HepG2 (cell line): ENCODE results near the gene C11orf42. TPM values are rescaled to one million over a fixed set of nuclear protein-coding genes. Genes with fewer than 3 reads are reported as not detected.

Source experiments
- ATAC-seq: fragments of 200-7000 bp; cut with Tn5 transposase; 3 replicates; pipeline ENCODE4 v1.9.1; 2020; ENCODE audit warnings: mild to moderate bottlenecking, moderate library complexity
- BruUV-seq: library from RNA; stranded (reverse); fragments of 400-500 nt; replicated peaks from 2 replicates; lab custom pipeline; 2021; lab: Mats Ljungman, UMichigan
- CTCF ChIA-PET: fragments of 300-600 bp; formaldehyde crosslinking; extraction: SDS; loops from one replicate; lab custom pipeline; 2021; ENCODE audit warnings: low total read pairs, inconsistent platforms, low intra/inter-chr PET ratio; lab: Yijun Ruan, JAX
- POLR2A ChIA-PET: fragments of 350-600 bp; sonication (Branson Sonifier 250); formaldehyde crosslinking; loops from one replicate; lab custom pipeline; 2020; ENCODE audit warnings: antibody characterized with exemption, inconsistent platforms; lab: Yijun Ruan, JAX
- DNase-seq: peaks from one replicate; pipeline ENCODE4 v3.0.0-alpha.2; 2015; ENCODE audit warnings: low spot score
- FAIRE-seq: peaks from 3 replicates; lab custom pipeline; 2011; peaks lifted over from hg19 to GRCh38; lab: Jason Lieb, UNC
- H2AFZ ChIP-seq: one replicate; pipeline ENCODE4 v1.6.1; 2011; ENCODE audit warnings: low read length, inconsistent platforms
- H3K27ac ChIP-seq: fragments of 300-600 bp; 3 replicates; pipeline ENCODE4 v1.8.0; 2011; ENCODE audit warnings: mixed run types, mild to moderate bottlenecking, mixed read lengths, low read length, inconsistent platforms; ENCODE audit not compliant: insufficient read depth; ENCODE audit errors: extremely low read length
- H3K27me3 ChIP-seq, 2 experiments: fragments of 200-600 bp in 1 of 2; 2 replicates in 1 of 2; 3 replicates in 1 of 2; pipeline versions ENCODE4 v1.6.0 to v1.8.0; 2011; ENCODE audit warnings: low read length in 2 of 2, mild to moderate bottlenecking in 2 of 2, moderate library complexity in 2 of 2, inconsistent platforms in 1 of 2; ENCODE audit not compliant: insufficient read depth in 2 of 2, control insufficient read depth in 1 of 2
- H3K36me3 ChIP-seq, 2 experiments: fragments of 200-600 bp in 1 of 2; replicated peaks in 1 of 2; 2 replicates in 1 of 2; 3 replicates in 1 of 2; pipeline versions ENCODE4 v1.5.1 to v1.8.0; 2011; ENCODE audit warnings: low read length in 2 of 2, inconsistent platforms in 1 of 2; ENCODE audit not compliant: insufficient read depth in 2 of 2, control insufficient read depth in 1 of 2
- H3K4me1 ChIP-seq: 2 replicates; pipeline ENCODE4 v1.5.1; 2012; ENCODE audit warnings: low read length, inconsistent platforms; ENCODE audit not compliant: insufficient read depth
- H3K4me2 ChIP-seq: 2 replicates; pipeline ENCODE4 v1.6.0; 2011; ENCODE audit warnings: low read depth, low read length, inconsistent platforms
- H3K4me3 ChIP-seq, 3 experiments: fragments of 200-600 bp in 1 of 3; sonication (generic), shearing (Covaris generic) in 1 of 3; replicated peaks in 1 of 3; 2 replicates each; pipeline ENCODE4 v1.5.1; 2011 to 2016; ENCODE audit warnings: low read length in 3 of 3, inconsistent platforms in 2 of 3, low read depth in 2 of 3, mild to moderate bottlenecking in 2 of 3, control low read depth in 1 of 3, mixed read lengths in 1 of 3; ENCODE audit not compliant: insufficient read depth in 1 of 3
- H3K79me2 ChIP-seq: one replicate; pipeline ENCODE4 v1.6.1; 2011; ENCODE audit warnings: low read length, inconsistent platforms; ENCODE audit not compliant: insufficient read depth
- H3K9ac ChIP-seq: 2 replicates; pipeline ENCODE4 v1.6.0; 2011; ENCODE audit warnings: mild to moderate bottlenecking, low read depth, low read length, inconsistent platforms; ENCODE audit not compliant: insufficient read depth
- H3K9me3 ChIP-seq: 2 replicates; pipeline ENCODE4 v1.5.1; 2012; ENCODE audit warnings: mild to moderate bottlenecking, low read length
- H4K20me1 ChIP-seq: 2 replicates; pipeline ENCODE4 v1.6.0; 2011; ENCODE audit warnings: inconsistent platforms, mild to moderate bottlenecking, low read length, moderate library complexity; ENCODE audit not compliant: insufficient read depth
- ELK4 ChIP-seq: sonication (generic); formaldehyde crosslinking; IDR thresholded peaks from 2 replicates; pipeline ENCODE4 v1.9.0; 2021; ENCODE audit warnings: missing genetic modification reagents, borderline replicate concordance
- GABPA ChIP-seq, 2 experiments: IDR thresholded peaks; 2 replicates each; pipeline ENCODE4 v1.6.1; 2011 to 2016; ENCODE audit warnings: low read depth in 2 of 2, low read length in 1 of 2, missing biosample characterization in 1 of 2, missing genetic modification characterization in 1 of 2
- GABPB1 ChIP-seq: IDR thresholded peaks from 2 replicates; pipeline ENCODE4 v1.6.1; 2016; ENCODE audit warnings: mild to moderate bottlenecking, missing genetic modification reagents, moderate library complexity, missing compliant biosample characterization
- GFI1 ChIP-seq: sonication (generic); formaldehyde crosslinking; IDR thresholded peaks from 2 replicates; pipeline ENCODE4 v1.5.0; 2020; ENCODE audit warnings: missing genetic modification reagents, mild to moderate bottlenecking, borderline replicate concordance
- MTA1 ChIP-seq: sonication (generic); formaldehyde crosslinking; IDR thresholded peaks from 2 replicates; pipeline ENCODE4 v1.4.0; 2020; ENCODE audit warnings: missing genetic modification reagents, mild to moderate bottlenecking, borderline replicate concordance
- NFATC3 ChIP-seq: sonication (generic); formaldehyde crosslinking; IDR thresholded peaks from 2 replicates; pipeline ENCODE4 v1.5.1; 2020; ENCODE audit warnings: mild to moderate bottlenecking, missing genetic modification reagents
- REXO4 ChIP-seq: sonication (generic); formaldehyde crosslinking; IDR thresholded peaks from 2 replicates; pipeline ENCODE4 v1.8.0; 2022; ENCODE audit warnings: missing genetic modification reagents, mild to moderate bottlenecking, borderline replicate concordance
- ZKSCAN5 ChIP-seq: sonication (generic); formaldehyde crosslinking; IDR thresholded peaks from 2 replicates; pipeline ENCODE4 v1.5.1; 2020; ENCODE audit warnings: mild to moderate bottlenecking, missing genetic modification reagents
- ZNF275 ChIP-seq: sonication (generic); formaldehyde crosslinking; IDR thresholded peaks from 2 replicates; pipeline ENCODE4 v1.8.0; 2022; ENCODE audit warnings: missing genetic modification reagents, mild to moderate bottlenecking, inconsistent platforms, borderline replicate concordance
- ZNF281 ChIP-seq: sonication (generic); formaldehyde crosslinking; IDR thresholded peaks from 2 replicates; pipeline ENCODE4 v1.4.0; 2020; ENCODE audit warnings: missing genetic modification reagents, borderline replicate concordance
- ZNF609 ChIP-seq: sonication (generic); formaldehyde crosslinking; IDR thresholded peaks from 2 replicates; pipeline ENCODE4 v1.4.0; 2020; ENCODE audit warnings: mild to moderate bottlenecking, missing genetic modification reagents, borderline replicate concordance
- ZNF678 ChIP-seq: sonication (generic); formaldehyde crosslinking; IDR thresholded peaks from 2 replicates; pipeline ENCODE4 v1.4.0; 2020; ENCODE audit warnings: mild to moderate bottlenecking, missing genetic modification reagents
- ZNF703 ChIP-seq: sonication (generic); formaldehyde crosslinking; IDR thresholded peaks from 2 replicates; pipeline ENCODE4 v1.5.1; 2020; ENCODE audit warnings: missing genetic modification reagents, mild to moderate bottlenecking, moderate library complexity, borderline replicate concordance
- ZNF768 ChIP-seq: sonication (generic); formaldehyde crosslinking; IDR thresholded peaks from 2 replicates; pipeline ENCODE4 v1.4.0; 2020; ENCODE audit warnings: missing genetic modification reagents
- WGBS: methylation state at CpG from one replicate; pipeline ENCODE4 v1.1.6; 2017; ENCODE audit warnings: low lambda C conversion rate; 5-methylcytosine and 5-hydroxymethylcytosine counted together
- in situ Hi-C: cut with HindIII; loops from 2 replicates; pipeline ENCODE4 v1.10.0; 2017; ENCODE audit warnings: low pct_unique_long_range_greater_than_20kb; ENCODE audit not compliant: extremely low pct_ligation_motif_present
- intact Hi-C: fragments of 100-400 bp; cut with micrococcal nuclease; formaldehyde crosslinking; loops from one replicate; pipeline ENCODE4 v1.10.0; 2022; ENCODE audit not compliant: unreplicated experiment
- polyA plus RNA-seq, 8 experiments: library from polyadenylated mRNA; depleted of rRNA in 3 of 8; stranded (reverse) in 7 of 8; unstranded in 1 of 8; fragments of >200 nt; fragmentation: Illumina TruSeq in 4 of 8; extraction: Trizol in 4 of 8; gene quantifications; 2 replicates each; pipeline versions ENCODE4 v1.2.1 to v1.2.3, GENCODE V29; 2011 to 2016; ENCODE audit warnings: low read depth in 4 of 8, missing spikeins in 1 of 8, mixed read lengths in 1 of 8; ENCODE audit not compliant: insufficient read depth in 1 of 8
- total RNA-seq, 5 experiments: library from RNA; depleted of rRNA; stranded (reverse); fragments of >200 nt; fragmentation: Illumina TruSeq; extraction: Trizol; gene quantifications; 2 replicates each; pipeline ENCODE4 v1.2.3, GENCODE V29; 2016; ENCODE audit warnings: low read depth in 1 of 5

The C11orf42 gene
- total and polyA plus RNA-seq, 2 of the 13 experiments (the other 11 are each of a cell fraction or from before 2014, with no cell fraction given), result not detected

GRCh38 chr11:6229911-6230310, 24.6 kb downstream of the C11orf42 start:
- in situ Hi-C loops (no loop called here), intact Hi-C loops (loop anchor here (10.0 kb wide), 1 partner anchor 255 kb away; the partner anchor contains the start of genes ARFIP2 and TIMM10B)
- Histone ChIP-seq H3K4me3 (peak overlapping the region in 2 of 3 experiments; percentile 4 to 18; a peak in 1 of 6 replicates), H4K20me1 (no peaks in the 10 kb centered on the region), H3K9ac (no peak overlapping the region), H2AFZ (no peak overlapping the region), H3K27ac (peak overlapping the region; percentile 21), H3K36me3 (no peaks in the 10 kb centered on the region; a peak in 1 of 5 replicates), H3K9me3 (no peaks in the 10 kb centered on the region), H3K79me2 (peaks cover 49% of the 10 kb centered on the region), H3K27me3 (no peaks in the 10 kb centered on the region; a peak in 1 of 5 replicates), H3K4me2 (peak overlapping the region; percentile 66), H3K4me1 (peaks cover 34% of the 10 kb centered on the region)
- peak; percentile 29 for DNase-seq
- peak; percentile 34 for FAIRE-seq
- BruUV-seq, result no TSS peak
- WGBS, result 6% methylated on average over 2 of the region's 2 CpGs
- ATAC-seq, result no peak; the same call in 2 of the 3 replicates
- ChIA-PET CTCF (no interaction called here), POLR2A (no interaction called here)
- TF ChIP-seq NFATC3 (CRISPR knock-in tag), result no peak
- TF ChIP-seq GABPB1 (CRISPR knock-in tag), result peak; percentile 23; the same call in 1 of the 2 replicates
- no peak for TF ChIP-seq ZNF609 (CRISPR knock-in tag)
- TF ChIP-seq ZNF281 (CRISPR knock-in tag), result peak; percentile 35; the same call in 1 of the 2 replicates
- no peak for TF ChIP-seq GFI1 (CRISPR knock-in tag)
- no peak for TF ChIP-seq ZNF275 (CRISPR knock-in tag)
- no peak for TF ChIP-seq ZNF678
- TF ChIP-seq ZKSCAN5 (CRISPR knock-in tag), result no peak
- no peak for TF ChIP-seq ZNF703 (CRISPR knock-in tag)
- no peak for TF ChIP-seq MTA1 (CRISPR knock-in tag)
- no peak for TF ChIP-seq ZNF768
- TF ChIP-seq REXO4 (CRISPR knock-in tag), result no peak
- TF ChIP-seq ELK4 (CRISPR knock-in tag), result no peak
- TF ChIP-seq GABPA (IDR thresholded peaks at IDR 0.05; ENCODE audit: low read depth, low read length), result no peak
- TF ChIP-seq GABPA (CRISPR knock-in tag; IDR thresholded peaks at IDR 0.05; ENCODE audit: low read depth), result peak; percentile 57
